ENCODE data around the gene HIGD1A. TPM values are rescaled to one million over a fixed set of nuclear protein-coding genes. Genes with fewer than 3 reads are reported as not detected.

HIGD1A gene
- total RNA-seq = 125 and 203 TPM in 2 replicates

DNA sequence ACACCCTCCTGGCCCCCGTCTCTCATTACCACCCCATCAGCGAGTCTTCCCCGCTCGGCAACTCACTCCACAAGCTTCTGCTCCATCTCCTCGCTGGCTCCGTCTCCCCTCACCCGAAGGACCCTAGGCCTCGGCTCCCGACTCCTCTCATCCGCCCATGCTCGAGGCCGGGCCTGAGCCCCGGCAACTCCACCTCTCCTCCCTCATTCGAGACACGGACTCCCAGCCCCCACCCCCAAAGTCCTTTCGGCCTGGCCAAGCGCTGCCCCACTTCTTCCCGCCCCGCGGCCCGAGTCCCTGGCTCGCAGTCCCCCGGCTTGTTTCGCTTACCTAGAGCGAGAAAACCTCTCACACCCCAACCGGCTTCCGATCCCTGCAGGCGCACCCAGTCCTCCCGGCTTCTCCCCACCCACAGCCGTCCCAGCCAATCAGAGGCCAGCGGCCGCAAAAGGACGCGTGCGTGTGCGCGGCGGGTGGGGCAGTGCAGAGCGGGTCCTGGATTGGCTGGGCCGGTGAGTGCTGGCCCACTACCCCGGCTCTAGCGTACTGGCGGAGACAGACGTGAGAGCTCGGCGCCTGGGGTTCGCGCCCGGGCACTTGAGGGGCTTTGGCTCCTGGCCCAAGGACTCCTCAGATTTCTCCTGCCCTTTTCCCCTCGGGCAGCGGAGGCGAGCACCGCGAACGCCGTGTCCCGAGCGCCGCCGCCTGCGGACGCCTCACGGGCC lies at the start of gene HIGD1A:
Gene HIGD1A (minus strand): TSS at position 385 of the 725 bp plus-strand sequence. CDS start 10,237 bp downstream, outside the sequence.

GRCh38 chr3:42809202-42809601 lies 4.9 kb upstream of the HIGD1A start, which contains the start of gene ACKR2:
TSS of gene ACKR2 (plus strand) at chr3:42809445. CDS start at chr3:42864503, 55,058 bp downstream.

DNA sequence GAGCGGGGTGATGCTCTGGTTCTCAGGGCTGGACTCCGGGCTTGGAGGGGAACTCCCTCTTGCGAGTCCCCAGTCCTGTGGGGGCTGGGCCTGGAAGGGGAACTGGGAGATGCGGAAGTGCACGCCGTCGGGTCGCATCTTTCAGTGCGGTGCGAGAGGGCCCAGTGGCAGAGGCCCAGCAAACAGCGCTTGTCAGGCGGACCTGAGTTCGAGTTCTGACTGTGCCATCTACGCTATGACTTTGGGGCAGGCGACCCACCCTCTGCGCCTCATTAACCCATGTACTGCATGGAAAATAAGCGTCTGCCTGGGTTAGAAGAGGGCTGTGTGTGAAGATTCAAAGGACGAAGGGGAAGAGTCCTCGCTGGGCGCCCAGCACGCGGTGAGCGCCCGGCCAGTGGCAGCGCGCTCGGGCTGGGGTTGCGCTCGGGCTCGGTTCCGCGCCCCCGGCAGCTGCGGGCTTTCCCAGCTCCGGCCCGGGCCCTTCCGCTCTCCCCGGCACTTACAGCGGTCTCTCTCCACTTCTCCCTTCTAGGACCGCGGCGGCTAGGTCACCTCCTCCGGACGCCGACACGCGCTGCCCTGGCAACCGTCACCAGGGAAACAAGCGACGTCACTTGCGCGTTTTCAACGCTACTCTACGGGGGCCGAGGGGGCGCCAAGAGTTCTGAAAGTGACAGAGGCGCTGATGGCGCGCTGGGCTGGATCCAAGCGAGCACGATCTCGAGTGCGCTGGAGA lies 31.5 kb downstream of the HIGD1A start, which contains the start of gene CCDC13:
Gene CCDC13 (minus strand): TSS at position 584 of the 739 bp plus-strand sequence. CDS start 14,908 bp downstream, outside the sequence.

Other genes with a start within 250 kb of the HIGD1A start
- gene SEC22C, start 222.5 kb downstream of the HIGD1A start, total RNA-seq = 70.3 and 82.6 TPM in 2 replicates
- gene SS18L2, start 213.6 kb downstream of the HIGD1A start, total RNA-seq = 12.1 and 24.0 TPM in 2 replicates
- 37.5 and 85.2 TPM in 2 replicates for gene NKTR, start 203.8 kb downstream of the HIGD1A start, total RNA-seq
- gene ZBTB47, start 150.8 kb downstream of the HIGD1A start, total RNA-seq = 24.1 and 59.7 TPM in 2 replicates
- not detected in 2 replicates for gene KLHL40, start 119.0 kb downstream of the HIGD1A start, total RNA-seq
- not detected in 2 replicates for gene HHATL, start 101.7 kb downstream of the HIGD1A start, total RNA-seq
- 0.29 and 1.2 TPM in 2 replicates for gene CCDC13, start 31.2 kb downstream of the HIGD1A start, total RNA-seq
- 0.15 and 0.17 TPM in 2 replicates for gene ACKR2, start 5.0 kb upstream of the HIGD1A start, total RNA-seq
- not detected in 2 replicates for gene CYP8B1, start 71.4 kb upstream of the HIGD1A start, total RNA-seq
- gene ZNF662, start 101.7 kb upstream of the HIGD1A start, total RNA-seq = 2.3 and 2.8 TPM in 2 replicates
- gene GASK1A, start 174.8 kb upstream of the HIGD1A start, total RNA-seq = 1.6 and 4.5 TPM in 2 replicates